ENCODE results near the gene GTF3C1. TPM values are rescaled to one million over a fixed set of nuclear protein-coding genes. Genes with fewer than 3 reads are reported as not detected.

The GTF3C1 gene
- total RNA-seq, 2 experiments from 2014 or later, result 48.8 to 50.7 TPM

DNA sequence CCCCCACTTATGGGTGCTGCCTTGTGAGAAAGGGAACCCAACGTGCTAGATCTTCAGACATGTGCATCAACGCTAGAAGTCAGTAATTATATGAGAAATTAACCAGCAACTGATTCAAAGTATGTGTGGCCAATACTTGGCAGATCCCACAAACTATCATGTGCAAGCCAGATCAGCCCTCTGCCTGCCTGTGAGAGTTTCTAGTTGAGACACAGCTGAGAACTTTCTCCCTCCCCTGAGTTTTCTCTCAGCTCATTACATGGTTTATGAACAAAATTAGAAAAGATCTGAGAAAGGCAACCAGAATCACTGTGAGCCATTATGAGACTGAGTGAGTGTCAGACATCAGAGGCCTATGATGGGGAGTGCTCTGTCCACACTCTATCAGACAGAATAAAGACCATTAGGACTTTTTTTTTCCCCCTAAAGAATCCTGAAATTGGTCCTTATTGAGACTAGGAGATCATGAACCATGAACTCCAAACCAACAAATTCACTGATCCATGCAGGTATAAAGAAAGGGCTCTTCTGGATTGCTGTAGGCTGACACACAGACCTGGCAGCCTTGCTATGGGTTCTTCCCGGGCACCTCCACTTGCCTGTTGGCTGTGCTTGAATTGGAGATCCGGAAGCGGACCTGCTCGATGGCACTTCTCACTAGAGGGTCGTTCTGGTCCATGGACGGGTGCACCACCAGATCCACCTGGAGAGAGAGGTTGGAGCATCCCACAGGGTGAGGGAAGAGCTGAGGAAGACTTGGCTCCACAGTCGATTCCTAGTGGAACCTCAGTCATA lies 51.5 kb downstream of the GTF3C1 start:
- POLR2A ChIA-PET, result no interaction called here
- DNase-seq (no peak), ATAC-seq (peak; percentile 16)
- intact Hi-C loops (cut with DNase I, micrococcal nuclease), result no loop called here
- Mint-ChIP-seq H3K9me3 (ENCODE audit: low read depth) (no peaks in the 10 kb centered on the region), H3K27ac (no peak overlapping the region), H3K4me1 (no peaks in the 10 kb centered on the region), H3K36me3 (ENCODE audit: low read depth) (peaks cover 23% of the 10 kb centered on the region), H3K4me3 (no peak overlapping the region), H3K27me3 (no peaks in the 10 kb centered on the region)
- CTCF ChIA-PET, result no interaction called here

DNA sequence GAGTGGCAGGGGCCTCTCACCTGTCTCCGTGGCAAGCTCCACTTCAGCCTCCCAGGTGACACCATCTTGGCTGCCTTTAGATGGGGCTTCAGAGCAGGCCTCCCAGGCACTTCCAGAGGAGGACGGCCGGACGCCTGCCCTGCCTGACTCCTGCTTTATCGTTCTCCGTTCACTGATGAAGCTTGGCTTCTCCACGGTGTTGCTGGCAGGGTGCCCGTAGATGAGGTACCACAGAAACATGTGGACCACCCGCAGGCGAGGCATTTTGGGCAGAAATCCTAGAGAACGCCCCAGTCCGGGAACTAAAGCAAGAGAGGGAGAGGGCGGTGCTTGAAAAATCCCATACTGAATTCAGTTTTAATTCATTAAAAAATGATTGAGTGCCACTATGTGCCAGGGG lies 54.5 kb downstream of the GTF3C1 start:
- Mint-ChIP-seq H3K27me3 (no peaks in the 10 kb centered on the region), H3K27ac (no peak overlapping the region), H3K36me3 (ENCODE audit: low read depth) (peaks cover 21% of the 10 kb centered on the region), H3K9me3 (ENCODE audit: low read depth) (no peaks in the 10 kb centered on the region), H3K4me1 (no peaks in the 10 kb centered on the region), H3K4me3 (no peak overlapping the region)
- intact Hi-C loops (cut with DNase I, micrococcal nuclease), result no loop called here
- POLR2A ChIA-PET, result no interaction called here
- CTCF ChIA-PET, result interaction anchor here (1.0 kb wide), 1 partner anchor 12 kb away, joined by 3 read pairs; no protein-coding TSS in a partner anchor
- DNase-seq (no peak), ATAC-seq (no peak)

- Mint-ChIP-seq H3K4me1 (no peaks in the 10 kb centered on the region), H3K27me3 (no peaks in the 10 kb centered on the region), H3K4me3 (no peak overlapping the region), H3K36me3 (ENCODE audit: low read depth) (peaks cover 32% of the 10 kb centered on the region), H3K27ac (no peak overlapping the region), H3K9me3 (ENCODE audit: low read depth) (no peaks in the 10 kb centered on the region)
- no peak for ATAC-seq
- intact Hi-C loops (cut with DNase I, micrococcal nuclease), result no loop called here
- ChIA-PET CTCF (no interaction called here), POLR2A (no interaction called here)
- DNase-seq, result no peak
These were observed 57.1 kb downstream of the GTF3C1 start for GRCh38 chr16:27492588-27492979.

- ATAC-seq, result no peak
These were observed 57.7 kb downstream of the GTF3C1 start for GRCh38 chr16:27491894-27492587.

GRCh38 chr16:27489906-27490305 lies 59.8 kb downstream of the GTF3C1 start:
- H3K27me3 Mint-ChIP-seq, result no peaks in the 10 kb centered on the region
- no peak for DNase-seq
- ChIA-PET POLR2A (no interaction called here), CTCF (no interaction called here)
- peaks cover 38% of the 10 kb centered on the region for H3K36me3 Mint-ChIP-seq (ENCODE audit: low read depth)
- no peaks in the 10 kb centered on the region for H3K9me3 Mint-ChIP-seq (ENCODE audit: low read depth)
- H3K4me1 Mint-ChIP-seq, result no peaks in the 10 kb centered on the region
- no peak overlapping the region for H3K4me3 Mint-ChIP-seq
- H3K27ac Mint-ChIP-seq, result no peak overlapping the region
- intact Hi-C loops (cut with DNase I, micrococcal nuclease), result no loop called here
- ATAC-seq, result no peak

More at GRCh38 chr16:27491894-27492587, 57.7 kb downstream of the GTF3C1 start:
- Mint-ChIP-seq H3K27me3 (no peaks in the 10 kb centered on the region), H3K9me3 (ENCODE audit: low read depth) (no peaks in the 10 kb centered on the region), H3K27ac (no peak overlapping the region), H3K36me3 (ENCODE audit: low read depth) (peaks cover 30% of the 10 kb centered on the region), H3K4me3 (no peak overlapping the region), H3K4me1 (no peaks in the 10 kb centered on the region)
- ChIA-PET POLR2A (no interaction called here), CTCF (no interaction called here)
- intact Hi-C loops (cut with DNase I, micrococcal nuclease), result no loop called here
- no peak for DNase-seq

DNA sequence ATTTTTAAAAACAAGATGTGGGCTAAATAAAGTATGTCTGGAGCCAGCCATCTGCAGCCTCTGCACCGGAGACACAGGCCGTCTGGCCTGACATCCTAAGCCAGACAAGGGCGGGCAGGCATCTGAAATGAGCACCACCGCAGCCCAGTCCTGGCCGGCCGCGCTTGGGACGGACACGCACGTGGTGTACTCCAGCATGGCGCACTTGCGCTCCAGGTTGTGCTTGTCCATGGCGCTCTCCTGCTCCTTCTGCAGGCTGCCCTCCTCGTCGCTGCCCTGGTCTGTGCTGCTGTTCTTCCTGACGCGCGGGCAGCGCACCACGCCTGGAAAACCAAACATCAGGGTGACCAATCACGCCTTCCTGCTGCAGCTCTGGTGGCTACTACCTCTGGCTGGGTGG lies 60.3 kb downstream of the GTF3C1 start:
- CTCF ChIA-PET, result no interaction called here
- Mint-ChIP-seq H3K27ac (no peak overlapping the region), H3K4me3 (no peak overlapping the region), H3K27me3 (no peaks in the 10 kb centered on the region), H3K36me3 (ENCODE audit: low read depth) (peaks cover 34% of the 10 kb centered on the region), H3K4me1 (no peaks in the 10 kb centered on the region), H3K9me3 (ENCODE audit: low read depth) (no peaks in the 10 kb centered on the region)
- POLR2A ChIA-PET, result no interaction called here
- intact Hi-C loops (cut with DNase I, micrococcal nuclease), result no loop called here
- DNase-seq, result no peak
- no peak for ATAC-seq

GRCh38 chr16:27486760-27487159 lies 63.0 kb downstream of the GTF3C1 start:
- DNase-seq (no peak), ATAC-seq (no peak)
- ChIA-PET CTCF (no interaction called here), POLR2A (no interaction called here)
- no peaks in the 10 kb centered on the region for H3K9me3 Mint-ChIP-seq (ENCODE audit: low read depth)
- H3K4me1 Mint-ChIP-seq, result no peaks in the 10 kb centered on the region
- peaks cover 33% of the 10 kb centered on the region for H3K36me3 Mint-ChIP-seq (ENCODE audit: low read depth)
- H3K27ac Mint-ChIP-seq, result no peak overlapping the region
- H3K4me3 Mint-ChIP-seq, result no peak overlapping the region
- intact Hi-C loops (cut with DNase I, micrococcal nuclease), result no loop called here
- no peaks in the 10 kb centered on the region for H3K27me3 Mint-ChIP-seq

DNA sequence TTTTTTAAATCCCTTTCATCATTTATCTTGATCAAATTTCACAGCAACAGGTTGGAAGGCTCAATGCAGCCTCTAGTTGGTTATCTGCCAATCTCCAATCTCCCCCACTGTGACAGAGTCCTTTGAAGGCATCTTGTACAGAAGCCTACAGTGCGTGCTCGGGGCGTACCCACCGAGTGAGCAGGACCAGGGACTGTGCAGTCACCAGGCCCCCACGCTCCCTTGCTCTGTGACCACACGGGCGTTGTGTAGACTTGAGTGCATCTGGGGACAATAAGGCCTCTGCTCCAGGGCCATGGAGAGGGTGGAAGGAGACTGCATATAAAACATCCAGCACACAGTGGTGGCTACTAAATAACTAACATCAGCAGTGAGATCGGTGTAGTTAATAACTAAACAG lies 63.4 kb downstream of the GTF3C1 start:
- intact Hi-C loops (cut with DNase I, micrococcal nuclease), result no loop called here
- Mint-ChIP-seq H3K27me3 (no peaks in the 10 kb centered on the region), H3K27ac (no peak overlapping the region), H3K4me1 (no peaks in the 10 kb centered on the region), H3K36me3 (ENCODE audit: low read depth) (peaks cover 37% of the 10 kb centered on the region), H3K4me3 (no peak overlapping the region), H3K9me3 (ENCODE audit: low read depth) (no peaks in the 10 kb centered on the region)
- no peak for ATAC-seq
- POLR2A ChIA-PET, result no interaction called here
- CTCF ChIA-PET, result no interaction called here
- no peak for DNase-seq

DNA sequence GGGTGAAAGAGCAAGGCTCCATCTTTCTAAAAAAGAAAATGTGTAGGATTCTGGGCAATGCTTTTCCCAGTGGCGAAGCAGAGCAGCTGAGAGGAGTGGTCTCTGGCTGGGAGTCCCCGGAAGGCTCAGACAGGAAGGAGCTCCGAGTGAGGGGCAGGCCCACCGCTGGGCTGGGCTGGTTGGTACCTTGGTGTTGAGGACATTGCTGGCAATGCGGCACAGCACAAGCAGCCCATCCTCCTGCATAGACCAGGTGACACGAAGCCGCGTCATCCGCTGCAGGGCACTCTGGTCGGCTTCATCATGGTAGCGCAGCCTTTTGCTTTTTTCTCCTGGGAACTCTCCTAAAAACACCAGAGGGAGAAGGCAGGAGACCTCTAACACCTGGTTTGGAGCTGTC lies 63.9 kb downstream of the GTF3C1 start:
- no peak for DNase-seq
- H3K4me3 Mint-ChIP-seq, result no peak overlapping the region
- no peaks in the 10 kb centered on the region for H3K9me3 Mint-ChIP-seq (ENCODE audit: low read depth)
- no peaks in the 10 kb centered on the region for H3K4me1 Mint-ChIP-seq
- H3K27me3 Mint-ChIP-seq, result no peaks in the 10 kb centered on the region
- peaks cover 38% of the 10 kb centered on the region for H3K36me3 Mint-ChIP-seq (ENCODE audit: low read depth)
- no peak for ATAC-seq
- ChIA-PET CTCF (interaction anchor here (0.7 kb wide), 1 partner anchor 49 kb away, joined by 3 read pairs; no protein-coding TSS in a partner anchor), POLR2A (no interaction called here)
- no peak overlapping the region for H3K27ac Mint-ChIP-seq
- intact Hi-C loops (cut with DNase I, micrococcal nuclease), result no loop called here

- POLR2A ChIA-PET, result no interaction called here
- intact Hi-C loops (cut with DNase I, micrococcal nuclease), result no loop called here
- no peaks in the 10 kb centered on the region for H3K4me1 Mint-ChIP-seq
- DNase-seq (no peak), ATAC-seq (no peak)
- no peak overlapping the region for H3K27ac Mint-ChIP-seq
- H3K36me3 Mint-ChIP-seq (ENCODE audit: low read depth), result peaks cover 40% of the 10 kb centered on the region
- no peak overlapping the region for H3K4me3 Mint-ChIP-seq
- no peaks in the 10 kb centered on the region for H3K27me3 Mint-ChIP-seq
- no peaks in the 10 kb centered on the region for H3K9me3 Mint-ChIP-seq (ENCODE audit: low read depth)
- CTCF ChIA-PET, result no interaction called here
These were observed 64.6 kb downstream of the GTF3C1 start for GRCh38 chr16:27485126-27485525.

DNA sequence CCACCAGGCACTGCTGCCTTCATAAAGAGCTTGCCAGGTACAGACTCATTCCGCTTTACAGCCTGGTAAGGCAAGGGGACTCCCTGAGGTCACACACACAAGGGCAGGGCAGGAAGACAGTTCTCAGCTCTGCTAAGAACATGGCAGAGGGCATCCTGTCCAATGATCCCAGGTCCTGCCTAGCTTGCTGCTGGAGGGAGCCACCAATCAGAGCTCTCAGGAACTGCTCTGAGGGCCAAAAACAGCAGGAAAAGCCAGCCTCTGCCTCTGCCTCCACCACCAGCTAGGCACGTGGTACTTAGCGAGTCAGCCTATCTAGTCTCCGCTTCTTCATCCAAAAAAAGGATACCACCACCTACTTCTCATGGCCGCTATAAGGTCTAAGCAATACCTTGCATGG lies 66.1 kb downstream of the GTF3C1 start:
- H3K9me3 Mint-ChIP-seq (ENCODE audit: low read depth), result no peaks in the 10 kb centered on the region
- H3K36me3 Mint-ChIP-seq (ENCODE audit: low read depth), result peaks cover 34% of the 10 kb centered on the region
- ChIA-PET CTCF (interaction anchor here (0.8 kb wide), 1 partner anchor 11 kb away, joined by 3 read pairs; no protein-coding TSS in a partner anchor), POLR2A (no interaction called here)
- DNase-seq (no peak), ATAC-seq (no peak)
- intact Hi-C loops (cut with DNase I, micrococcal nuclease), result no loop called here
- no peaks in the 10 kb centered on the region for H3K4me1 Mint-ChIP-seq
- no peak overlapping the region for H3K4me3 Mint-ChIP-seq
- H3K27me3 Mint-ChIP-seq, result no peaks in the 10 kb centered on the region
- H3K27ac Mint-ChIP-seq, result no peak overlapping the region

DNA sequence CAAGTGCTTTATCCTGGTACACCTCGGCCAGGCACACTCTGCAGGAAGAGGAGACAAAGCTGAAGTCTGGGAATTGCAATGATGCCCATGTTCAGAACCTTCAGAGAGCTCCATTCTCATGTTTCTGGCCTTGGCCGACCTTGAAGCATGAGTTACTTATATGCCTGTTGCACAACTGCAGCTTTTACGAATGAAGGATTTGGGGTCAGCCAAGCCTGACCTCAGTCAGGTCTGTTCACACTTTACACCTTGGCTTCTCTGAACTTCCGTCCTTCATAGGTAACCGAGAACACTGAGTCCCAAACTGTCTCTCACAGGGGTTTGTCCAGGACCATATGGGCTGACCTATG lies 66.7 kb downstream of the GTF3C1 start:
- Mint-ChIP-seq H3K9me3 (ENCODE audit: low read depth) (no peaks in the 10 kb centered on the region), H3K27me3 (no peaks in the 10 kb centered on the region), H3K36me3 (ENCODE audit: low read depth) (peaks cover 31% of the 10 kb centered on the region), H3K4me3 (no peak overlapping the region), H3K27ac (no peak overlapping the region), H3K4me1 (no peaks in the 10 kb centered on the region)
- no peak for ATAC-seq
- intact Hi-C loops (cut with DNase I, micrococcal nuclease), result no loop called here
- ChIA-PET POLR2A (no interaction called here), CTCF (interaction anchor here (0.7 to 0.8 kb wide), 2 partner anchors 12 to 537 kb away, joined by 3 read pairs; no protein-coding TSS in a partner anchor)
- DNase-seq, result no peak
